Measurements from ENCODE around the gene ANKRD31. TPM values are rescaled to one million over a fixed set of nuclear protein-coding genes. Genes with fewer than 3 reads are reported as not detected.
"Not testable (repeated sequence)": the region's sequence is repeated elsewhere in the genome, so short reads cannot be mapped to it uniquely, and the experiment has no call there.

ANKRD31 gene
- polyA plus RNA-seq, 1 experiment: 0.02 TPM

DNA sequence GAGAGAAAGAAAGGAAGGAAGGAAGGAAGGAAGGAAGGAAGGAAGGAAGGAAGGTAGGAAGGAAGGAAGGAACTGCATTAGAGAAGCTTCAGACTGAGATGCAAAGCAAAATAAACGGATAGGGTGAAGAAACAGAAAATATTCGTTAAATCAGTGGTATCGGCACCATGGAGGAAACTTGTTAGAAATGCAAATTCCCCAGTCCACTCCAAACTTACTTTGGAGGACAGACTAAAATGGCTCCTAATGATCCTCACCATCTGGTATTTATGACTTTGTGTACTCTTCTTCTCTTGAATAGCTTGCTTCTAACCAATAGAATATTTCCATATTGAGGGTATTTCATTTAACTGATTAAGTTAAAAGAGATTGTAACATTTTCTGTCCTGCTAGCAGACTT lies 96.4 kb downstream of the ANKRD31 start:
- POLR2A ChIA-PET: no interaction called here
- Histone ChIP-seq H3K36me3 (ENCODE audit: control insufficient read depth, insufficient read depth, low read length) (no peaks in the 10 kb centered on the region), H3K27me3 (ENCODE audit: control insufficient read depth, insufficient read depth, low read length) (0 out of 2 replicates have a peak, but pooled peaks cover 1% of the 10 kb centered on the region), H3K4me3 (ENCODE audit: low read depth, low read length) (no peak overlapping the region)
- TF ChIP-seq, protein P1, sequence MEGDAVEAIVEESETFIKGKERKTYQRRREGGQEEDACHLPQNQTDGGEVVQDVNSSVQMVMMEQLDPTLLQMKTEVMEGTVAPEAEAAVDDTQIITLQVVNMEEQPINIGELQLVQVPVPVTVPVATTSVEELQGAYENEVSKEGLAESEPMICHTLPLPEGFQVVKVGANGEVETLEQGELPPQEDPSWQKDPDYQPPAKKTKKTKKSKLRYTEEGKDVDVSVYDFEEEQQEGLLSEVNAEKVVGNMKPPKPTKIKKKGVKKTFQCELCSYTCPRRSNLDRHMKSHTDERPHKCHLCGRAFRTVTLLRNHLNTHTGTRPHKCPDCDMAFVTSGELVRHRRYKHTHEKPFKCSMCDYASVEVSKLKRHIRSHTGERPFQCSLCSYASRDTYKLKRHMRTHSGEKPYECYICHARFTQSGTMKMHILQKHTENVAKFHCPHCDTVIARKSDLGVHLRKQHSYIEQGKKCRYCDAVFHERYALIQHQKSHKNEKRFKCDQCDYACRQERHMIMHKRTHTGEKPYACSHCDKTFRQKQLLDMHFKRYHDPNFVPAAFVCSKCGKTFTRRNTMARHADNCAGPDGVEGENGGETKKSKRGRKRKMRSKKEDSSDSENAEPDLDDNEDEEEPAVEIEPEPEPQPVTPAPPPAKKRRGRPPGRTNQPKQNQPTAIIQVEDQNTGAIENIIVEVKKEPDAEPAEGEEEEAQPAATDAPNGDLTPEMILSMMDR (IDR thresholded peaks at IDR 0.05; ENCODE audit: insufficient read depth, low read depth, low read length): no peak
- no peak for DNase-seq (ENCODE audit: low read depth)
- CTCF ChIA-PET: no interaction called here

DNA sequence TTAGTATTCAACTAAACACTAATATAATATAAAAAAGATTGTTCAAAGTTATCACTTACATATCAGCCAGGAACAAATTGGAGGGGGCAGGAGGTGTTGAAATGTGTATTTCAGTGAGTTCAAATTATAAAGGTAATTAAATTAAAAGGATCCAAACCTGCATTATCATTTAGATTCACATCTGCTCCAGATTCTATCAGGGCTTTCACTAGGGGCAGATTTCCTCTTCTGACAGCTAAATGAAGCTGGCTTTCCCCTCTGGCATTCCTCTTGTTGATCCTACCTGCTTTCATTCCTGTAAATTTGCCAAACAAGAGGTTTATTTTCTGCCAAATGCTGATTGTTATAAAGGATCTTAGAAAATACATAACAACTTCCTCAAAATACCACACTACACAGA lies 98.0 kb downstream of the ANKRD31 start:
- TF ChIP-seq, protein P1 (IDR thresholded peaks at IDR 0.05; ENCODE audit: insufficient read depth, low read depth, low read length): no peak
- H3K4me3 ChIP-seq (ENCODE audit: low read depth, low read length): no peak overlapping the region
- no peaks in the 10 kb centered on the region for H3K36me3 ChIP-seq (ENCODE audit: control insufficient read depth, insufficient read depth, low read length)
- H3K27me3 ChIP-seq (ENCODE audit: control insufficient read depth, insufficient read depth, low read length): 0 out of 2 replicates have a peak, but pooled peaks cover 1% of the 10 kb centered on the region
- no peak for DNase-seq (ENCODE audit: low read depth)
- ChIA-PET CTCF (no interaction called here), POLR2A (no interaction called here)

DNA sequence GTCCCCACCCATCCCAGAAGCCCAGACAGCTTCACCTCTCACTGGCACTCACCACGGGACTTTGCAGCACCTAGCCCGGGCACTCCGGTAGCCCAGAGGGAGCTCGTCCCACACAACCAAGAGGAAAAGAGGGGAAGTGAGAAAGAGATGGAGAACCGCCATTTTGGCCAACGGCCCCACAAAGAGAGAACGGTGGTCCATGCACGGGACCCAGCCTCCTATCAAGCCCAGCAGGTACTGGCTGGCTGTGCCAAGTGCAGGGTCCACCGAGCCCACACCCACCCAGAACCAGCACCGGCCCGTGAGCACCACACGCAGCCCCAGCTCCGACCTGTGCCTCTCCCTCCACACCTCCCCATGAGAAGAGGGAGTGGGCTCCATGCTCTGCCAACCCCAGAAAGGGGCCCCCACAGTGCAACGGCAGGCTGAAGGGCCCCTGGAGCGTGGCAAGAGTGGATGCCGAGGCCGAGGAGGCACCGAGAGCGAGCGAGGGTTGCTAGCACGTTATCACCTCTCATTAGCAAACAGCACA lies 105.8 kb downstream of the ANKRD31 start:
- TF ChIP-seq, protein P1 (IDR thresholded peaks at IDR 0.05; ENCODE audit: insufficient read depth, low read depth, low read length): no peak
- CTCF ChIA-PET: interaction anchor here (0.6 kb wide), 1 partner anchor 288 kb away, joined by 3 read pairs; no protein-coding TSS in a partner anchor
- POLR2A ChIA-PET: no interaction called here
- Histone ChIP-seq H3K27me3 (ENCODE audit: control insufficient read depth, insufficient read depth, low read length) (no peaks in the 10 kb centered on the region), H3K4me3 (ENCODE audit: low read depth, low read length) (no peak overlapping the region), H3K36me3 (ENCODE audit: control insufficient read depth, insufficient read depth, low read length) (no peaks in the 10 kb centered on the region)
- no peak for DNase-seq (ENCODE audit: low read depth)

DNA sequence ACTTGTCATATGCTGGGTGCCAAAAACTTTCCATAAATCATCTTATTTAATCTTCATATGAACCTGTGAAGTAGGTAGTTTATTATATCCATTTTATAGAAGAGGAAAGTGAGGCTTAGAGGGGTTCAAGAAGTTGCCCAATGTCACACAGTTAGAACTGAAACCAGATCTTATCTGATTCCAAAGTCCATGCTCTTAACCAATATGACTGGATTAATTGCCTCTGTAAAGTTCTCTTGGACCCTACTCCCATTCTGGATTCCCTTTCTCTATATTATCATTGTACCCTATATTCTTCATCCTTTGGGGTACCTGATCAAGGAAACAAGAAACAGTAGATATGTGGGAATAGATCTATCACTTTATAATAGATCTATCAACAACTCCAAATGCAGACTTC lies 119.8 kb downstream of the ANKRD31 start:
- ChIA-PET CTCF (no interaction called here), POLR2A (no interaction called here)
- no peaks in the 10 kb centered on the region for H3K27me3 ChIP-seq (ENCODE audit: control insufficient read depth, insufficient read depth, low read length)
- DNase-seq (ENCODE audit: low read depth): no peak
- no peak overlapping the region for H3K4me3 ChIP-seq (ENCODE audit: low read depth, low read length)
- H3K36me3 ChIP-seq (ENCODE audit: control insufficient read depth, insufficient read depth, low read length): no peaks in the 10 kb centered on the region
- TF ChIP-seq, protein P1 (IDR thresholded peaks at IDR 0.05; ENCODE audit: insufficient read depth, low read depth, low read length): no peak

DNA sequence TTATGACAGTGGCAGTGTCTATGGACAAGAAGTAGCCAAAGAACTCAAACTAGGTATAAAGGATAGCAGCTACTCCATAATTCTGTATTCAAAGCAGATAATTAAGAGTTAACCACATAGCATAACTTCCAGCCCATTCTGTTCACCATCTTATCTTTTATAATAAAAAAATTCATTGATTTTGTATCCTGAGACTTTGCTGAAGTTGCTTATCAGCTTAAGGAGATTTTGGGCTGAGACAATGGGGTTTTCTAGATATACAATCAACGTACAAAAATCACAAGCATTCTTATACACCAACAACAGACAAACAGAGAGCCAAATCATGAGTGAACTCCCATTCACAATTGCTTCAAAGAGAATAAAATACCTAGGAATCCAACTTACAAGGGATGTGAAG lies 122.4 kb downstream of the ANKRD31 start:
- H3K36me3 ChIP-seq (ENCODE audit: control insufficient read depth, insufficient read depth, low read length); POLR2A ChIA-PET; DNase-seq (ENCODE audit: low read depth); H3K4me3 ChIP-seq (ENCODE audit: low read depth, low read length); CTCF ChIA-PET; H3K27me3 ChIP-seq (ENCODE audit: control insufficient read depth, insufficient read depth, low read length): not testable (repeated sequence)

Measured in BJ (cell line).